ENCODE measurements around the gene SMIM29.
"Not testable (repeated sequence)": the region's sequence is repeated elsewhere in the genome, so short reads cannot be mapped to it uniquely, and the experiment has no call there.

Gene SMIM29

DNA sequence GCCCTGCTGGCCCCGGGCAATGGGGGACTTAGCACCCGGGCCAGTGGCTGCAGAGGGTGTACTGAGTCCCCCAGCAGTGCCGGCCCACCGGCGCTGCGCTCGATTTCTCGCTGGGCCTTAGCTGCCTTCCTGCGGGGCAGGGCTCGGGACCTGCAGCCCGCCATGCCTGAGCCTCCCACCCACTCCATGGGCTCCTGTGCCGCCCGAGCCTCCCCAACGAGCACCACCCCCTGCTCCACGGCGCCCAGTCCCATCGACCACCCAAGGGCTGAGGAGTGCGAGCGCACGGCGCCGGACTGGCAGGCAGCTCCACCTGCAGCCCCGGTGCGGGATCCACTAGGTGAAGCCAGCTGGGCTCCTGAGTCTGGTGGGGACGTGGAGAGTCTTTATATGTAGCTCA is 20.3 kb upstream of the SMIM29 start:
- ATAC-seq, DNase-seq: not testable (repeated sequence)

DNA sequence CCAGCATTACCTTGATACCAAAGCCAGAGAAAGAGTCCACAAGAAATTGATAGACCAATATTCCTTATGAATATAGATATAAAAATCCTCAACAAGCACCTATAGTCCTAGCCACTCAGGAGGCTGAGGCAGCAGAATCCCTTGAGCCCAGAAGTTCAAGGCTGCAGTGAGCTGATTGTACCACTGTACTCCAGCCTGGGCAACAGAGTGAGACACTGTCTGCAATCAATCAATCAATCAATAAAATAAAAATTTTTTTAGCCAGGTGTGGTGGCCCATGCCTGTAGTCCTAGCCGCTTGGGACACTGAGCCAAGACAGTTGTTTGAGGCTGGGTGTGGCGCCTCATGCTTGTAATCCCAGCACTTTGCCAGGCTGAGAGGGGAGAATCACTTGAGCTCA is 18.9 kb upstream of the SMIM29 start:
- no peak for DNase-seq
- no peak for ATAC-seq

GRCh38 chr6:34263484-34263883 is 14.7 kb upstream of the SMIM29 start:
- DNase-seq, ATAC-seq: not testable (repeated sequence)

- DNase-seq (no peak), ATAC-seq (no peak)
Observed at GRCh38 chr6:34260576-34261267, 11.9 kb upstream of the SMIM29 start.

- ATAC-seq = no peak
- DNase-seq = no peak
Observed at GRCh38 chr6:34259529-34260069, 10.8 kb upstream of the SMIM29 start.

DNA sequence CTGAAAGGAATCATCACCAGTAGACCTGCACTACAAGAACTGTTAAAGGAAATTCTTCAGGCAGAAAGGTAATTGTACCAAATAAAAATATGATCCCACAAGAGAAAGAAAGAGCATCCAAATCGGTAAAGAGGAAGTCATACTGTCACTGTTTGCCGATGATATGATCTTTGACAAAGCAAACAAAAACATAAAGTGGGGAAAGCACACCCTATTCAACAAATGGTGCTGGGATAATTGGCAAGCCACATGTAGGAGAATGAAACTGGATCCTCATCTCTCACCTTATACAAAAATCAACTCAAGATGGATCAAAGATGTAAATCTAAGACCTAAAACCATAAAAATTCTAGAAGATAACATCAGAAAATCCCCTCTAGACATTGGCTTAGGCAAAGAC is 3.6 kb upstream of the SMIM29 start:
- DNase-seq, ATAC-seq: not testable (repeated sequence)

GRCh38 chr6:34249469-34250261 is 859 bp upstream of the SMIM29 start:
- ATAC-seq (peak; percentile 8), DNase-seq (no peak)

- ATAC-seq = no peak
- DNase-seq = peak; percentile 68
Observed at GRCh38 chr6:34248198-34248726, 544 bp downstream of the SMIM29 start.

DNA sequence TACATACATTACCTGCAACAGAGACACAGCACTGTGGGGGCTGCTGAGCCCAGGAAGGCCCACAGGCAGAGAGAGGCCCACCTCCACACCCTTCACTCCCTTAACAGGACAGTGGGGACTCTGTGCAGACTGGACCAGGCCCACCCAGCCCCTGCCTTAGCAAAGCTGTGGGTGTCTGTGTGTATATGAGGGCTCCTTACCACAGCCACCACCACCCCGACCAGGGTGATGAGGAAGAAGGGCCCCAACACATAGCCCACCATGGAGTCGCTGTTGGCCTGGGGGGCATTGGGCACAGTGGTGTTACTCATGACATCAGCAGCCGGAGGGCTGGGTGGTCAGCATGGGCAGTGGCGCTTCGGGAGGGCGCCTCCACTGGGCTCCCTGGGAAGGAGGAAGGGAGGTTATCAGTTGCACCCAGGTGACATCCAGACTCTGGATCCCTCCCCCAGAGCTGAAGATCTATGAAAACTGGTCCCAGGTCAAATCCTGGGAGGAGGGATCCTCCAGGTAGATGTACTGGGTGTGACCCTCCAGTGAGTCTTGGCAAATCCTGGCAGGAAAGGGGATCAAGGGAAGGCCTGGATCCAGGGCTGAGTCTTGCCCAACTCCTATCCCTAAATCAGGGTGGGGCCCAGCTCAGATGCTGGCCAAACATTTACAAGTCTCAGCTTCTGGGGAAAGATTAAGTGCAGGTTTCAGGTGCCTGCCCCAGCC is 1.2 kb downstream of the SMIM29 start:
- no peak for ATAC-seq
- no peak for DNase-seq

- DNase-seq (peak; percentile 74), ATAC-seq (peak; percentile 15)
Observed at GRCh38 chr6:34246563-34247391, 2.0 kb downstream of the SMIM29 start.

GRCh38 chr6:34246249-34246562 is 2.6 kb downstream of the SMIM29 start:
- DNase-seq (no peak), ATAC-seq (no peak)

DNA sequence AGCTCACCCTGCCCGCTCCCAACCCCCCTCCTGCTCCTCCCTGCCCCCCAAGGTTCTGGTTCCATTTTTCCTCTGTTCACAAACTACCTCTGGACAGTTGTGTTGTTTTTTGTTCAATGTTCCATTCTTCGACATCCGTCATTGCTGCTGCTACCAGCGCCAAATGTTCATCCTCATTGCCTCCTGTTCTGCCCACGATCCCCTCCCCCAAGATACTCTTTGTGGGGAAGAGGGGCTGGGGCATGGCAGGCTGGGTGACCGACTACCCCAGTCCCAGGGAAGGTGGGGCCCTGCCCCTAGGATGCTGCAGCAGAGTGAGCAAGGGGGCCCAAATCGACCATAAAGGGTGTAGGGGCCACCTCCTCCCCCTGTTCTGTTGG is 3.1 kb downstream of the SMIM29 start:
- not testable (repeated sequence) for DNase-seq, ATAC-seq

DNA sequence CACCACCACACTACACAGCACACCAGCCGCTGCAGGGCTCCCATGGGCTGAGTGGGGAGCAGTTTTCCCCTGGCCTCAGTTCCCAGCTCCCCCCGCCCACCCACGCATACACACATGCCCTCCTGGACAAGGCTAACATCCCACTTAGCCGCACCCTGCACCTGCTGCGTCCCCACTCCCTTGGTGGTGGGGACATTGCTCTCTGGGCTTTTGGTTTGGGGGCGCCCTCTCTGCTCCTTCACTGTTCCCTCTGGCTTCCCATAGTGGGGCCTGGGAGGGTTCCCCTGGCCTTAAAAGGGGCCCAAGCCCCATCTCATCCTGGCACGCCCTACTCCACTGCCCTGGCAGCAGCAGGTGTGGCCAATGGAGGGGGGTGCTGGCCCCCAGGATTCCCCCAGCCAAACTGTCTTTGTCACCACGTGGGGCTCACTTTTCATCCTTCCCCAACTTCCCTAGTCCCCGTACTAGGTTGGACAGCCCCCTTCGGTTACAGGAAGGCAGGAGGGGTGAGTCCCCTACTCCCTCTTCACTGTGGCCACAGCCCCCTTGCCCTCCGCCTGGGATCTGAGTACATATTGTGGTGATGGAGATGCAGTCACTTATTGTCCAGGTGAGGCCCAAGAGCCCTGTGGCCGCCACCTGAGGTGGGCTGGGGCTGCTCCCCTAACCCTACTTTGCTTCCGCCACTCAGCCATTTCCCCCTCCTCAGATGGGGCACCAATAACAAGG is 3.6 kb downstream of the SMIM29 start:
- not testable (repeated sequence) for DNase-seq, ATAC-seq

DNA sequence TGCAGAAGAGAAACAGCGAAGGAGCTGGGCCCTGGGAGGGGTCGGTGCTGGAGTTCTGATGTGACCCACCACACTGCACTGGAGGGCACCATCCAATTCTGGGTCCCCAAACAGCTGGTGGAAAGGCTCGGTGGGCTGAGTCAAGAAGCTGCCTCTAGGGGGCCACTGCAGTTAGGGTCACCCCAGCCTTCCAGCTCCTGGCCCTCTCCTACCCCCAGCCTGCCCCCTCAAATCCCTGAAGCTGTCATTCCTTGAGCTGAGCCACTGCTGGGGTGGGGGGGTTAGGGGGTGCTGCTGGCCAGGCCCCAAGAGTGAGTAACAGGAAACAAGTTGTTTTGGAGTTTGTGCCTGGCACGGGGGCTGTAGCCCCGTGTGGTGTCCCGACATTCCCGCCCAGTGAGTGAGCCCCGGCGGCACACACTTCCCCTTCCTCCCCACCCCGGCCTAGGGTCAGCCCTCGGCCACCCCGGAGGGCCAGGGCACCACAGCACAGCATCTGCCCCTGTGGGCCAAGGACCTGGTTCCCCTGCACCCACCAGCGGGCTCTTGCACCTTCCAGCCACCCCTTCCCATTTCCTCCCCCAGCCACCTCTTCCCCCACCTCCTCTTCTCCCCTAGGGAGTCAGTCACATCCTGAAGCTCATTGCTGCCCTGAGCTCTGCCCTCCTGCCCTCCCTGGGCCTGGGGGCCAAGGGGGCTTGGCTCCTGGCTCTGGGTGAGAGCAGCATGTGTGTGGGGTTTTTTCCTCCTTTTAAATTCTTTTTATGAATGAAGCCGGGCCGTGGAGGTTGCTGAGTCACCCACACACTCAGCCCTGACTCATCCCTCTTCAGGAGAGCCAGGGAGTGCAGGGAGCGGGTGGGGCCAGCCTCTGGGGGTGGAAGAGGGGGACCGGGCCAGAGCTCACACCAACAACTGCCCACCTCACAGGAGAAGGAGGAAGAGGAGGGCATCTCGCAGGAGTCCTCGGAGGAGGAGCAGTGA is 4.6 kb downstream of the SMIM29 start:
- ATAC-seq (peak; percentile 39), DNase-seq (peak; percentile 72)

DNA sequence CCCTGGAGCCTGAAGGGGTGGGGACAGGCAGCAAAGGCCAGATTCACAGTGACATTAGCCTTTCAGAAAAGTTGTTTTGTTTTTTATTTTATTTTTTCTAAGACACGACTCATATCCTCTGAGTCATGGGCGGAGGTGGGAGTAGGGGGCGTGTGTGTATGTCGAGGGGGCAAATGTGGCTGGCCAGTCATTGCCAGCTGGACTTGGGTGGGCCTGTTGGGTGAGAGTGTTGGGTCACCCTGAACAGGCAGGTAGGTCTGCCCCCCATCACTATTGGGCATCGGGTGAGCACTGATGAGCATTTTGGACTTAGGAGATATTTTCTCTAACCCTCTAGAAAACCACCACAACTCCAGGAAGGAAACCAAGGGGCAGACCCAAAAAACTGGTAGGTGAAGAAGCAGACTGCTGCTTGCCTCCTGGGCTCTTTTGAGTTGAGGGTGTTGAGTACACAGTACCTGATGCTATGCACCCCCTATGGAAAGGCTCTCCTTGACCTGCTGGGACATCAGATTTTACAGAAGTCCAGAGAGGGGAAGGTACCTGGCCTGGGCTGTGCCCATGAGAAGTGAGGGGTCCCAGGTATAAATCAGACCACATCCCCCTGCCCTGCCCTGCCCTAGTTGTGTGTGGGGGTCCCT is 5.6 kb downstream of the SMIM29 start:
- ATAC-seq (no peak), DNase-seq (no peak)

DNA sequence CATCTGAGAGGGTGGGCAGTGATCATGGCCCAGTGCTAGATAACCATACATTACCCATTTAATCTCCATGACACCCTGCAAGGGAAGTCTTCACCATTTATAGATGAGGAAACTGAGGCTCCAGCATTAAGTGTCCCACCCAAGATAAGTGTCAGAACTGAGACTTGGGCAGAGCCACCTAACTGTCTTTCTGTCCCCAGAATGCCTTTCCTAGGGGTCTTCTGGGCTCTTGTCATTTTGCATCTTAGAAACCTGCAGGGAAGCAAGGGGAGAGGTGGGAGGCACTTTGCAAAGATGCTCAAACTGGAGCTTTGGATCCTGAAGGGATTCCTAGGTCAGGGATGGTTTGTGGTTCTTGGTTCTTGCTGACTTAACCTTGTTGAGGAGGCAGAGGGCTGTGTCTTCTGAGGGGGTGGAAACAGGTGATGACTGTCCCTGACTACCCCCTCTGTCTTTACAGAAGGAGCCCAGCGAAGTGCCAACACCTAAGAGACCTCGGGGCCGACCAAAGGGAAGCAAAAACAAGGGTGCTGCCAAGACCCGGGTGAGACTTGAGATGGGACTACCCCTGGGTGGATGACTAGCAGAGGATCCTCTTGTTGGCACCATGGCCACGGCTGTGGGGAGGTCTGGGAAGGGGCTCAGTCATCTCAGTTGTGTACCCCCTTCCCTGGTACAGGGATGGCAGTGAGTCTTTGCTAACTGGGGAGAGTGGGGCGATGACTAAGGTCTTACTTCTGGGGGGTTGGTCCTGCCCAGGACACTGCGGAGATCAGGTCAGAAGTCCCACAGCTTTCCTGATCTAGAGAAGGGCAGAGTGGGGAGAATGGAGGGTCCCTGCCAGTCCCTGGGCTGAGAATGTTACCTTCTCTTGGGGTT is 6.3 kb downstream of the SMIM29 start:
- ATAC-seq = no peak

DNA sequence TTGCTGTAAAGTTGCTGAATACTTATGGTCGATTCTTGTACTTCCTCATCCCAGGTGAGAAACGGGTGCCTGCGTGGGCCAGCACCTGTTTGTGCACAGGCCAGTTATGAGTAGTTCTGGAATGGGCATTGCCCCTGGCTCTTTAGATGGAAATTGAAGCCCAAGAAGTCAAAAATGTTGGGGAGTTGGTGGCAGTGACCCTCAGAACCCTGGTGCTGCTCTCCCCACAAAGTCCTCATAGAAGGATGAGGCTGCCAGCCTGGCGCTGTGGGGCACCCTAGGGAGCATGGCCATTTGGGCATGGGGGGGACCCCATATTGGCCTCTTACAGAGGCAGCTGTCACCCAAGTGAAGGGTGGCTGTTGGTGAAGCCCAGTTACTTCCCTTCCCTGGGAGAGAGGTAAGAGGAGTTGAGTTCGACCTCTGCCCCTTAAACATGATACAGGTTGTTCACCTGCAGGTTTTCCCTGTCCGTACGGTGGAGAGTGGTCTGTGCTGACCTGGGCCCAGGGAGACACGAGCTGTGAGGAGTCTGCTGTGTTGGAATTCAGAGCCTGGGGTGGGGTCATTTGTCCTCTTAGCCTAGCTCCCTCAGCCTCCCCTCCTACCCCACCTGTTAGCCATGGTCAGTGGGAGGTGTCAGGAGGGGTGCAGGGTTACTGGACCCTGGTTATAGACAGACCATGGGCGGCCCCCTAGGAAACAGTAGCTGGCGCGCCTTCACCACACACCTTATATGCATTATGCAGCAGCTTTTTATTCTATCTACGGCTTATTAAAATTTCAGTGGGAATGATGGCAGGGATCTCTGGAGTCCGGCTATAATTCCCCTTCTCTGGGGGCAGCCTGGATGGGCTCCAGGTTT is 7.2 kb downstream of the SMIM29 start:
- no peak for DNase-seq
- ATAC-seq = no peak

More for the DNA sequence above, 6.3 kb downstream of the SMIM29 start:
- no peak for DNase-seq

Data from stimulated activated naive CD8-positive, alpha-beta T cell treated with anti-CD3 and anti-CD28 coated beads, Interleukin-15, Interleukin-2, amounts not matched to agents 100 U/mL and 50 U/mL, for 24 hours (primary cell).